Adrenal gland (tissue), 12 donors: Measurements from ENCODE around the gene FIP1L1. TPM values are rescaled to one million over a fixed set of nuclear protein-coding genes. Genes with fewer than 3 reads are reported as not detected.
A peak's percentile ranks its signal among the peaks of the same experiment; 100 is the strongest.
"Not testable (repeated sequence)": the region's sequence is repeated elsewhere in the genome, so short reads cannot be mapped to it uniquely, and the experiment has no call there.

Experiments
- DNase-seq, 7 donors: peaks; one replicate each; pipeline ENCODE4 v3.0.0-alpha.2; 2019 to 2020
- H3K27ac ChIP-seq, 5 donors: fragments of 200-600 bp; sonication (generic) in 4 of 5; 1 replicate in 3 of 5; 2 replicates in 2 of 5; pipeline versions ENCODE4 v1.5.1 to v1.8.0; 2016 to 2020; ENCODE audit warnings: mild to moderate bottlenecking in 1 of 5
- H3K27me3 ChIP-seq: fragments of 200-600 bp; 2 replicates; pipeline ENCODE4 v1.8.0; 2021
- H3K36me3 ChIP-seq, 2 donors: fragments of 200-600 bp; replicated peaks in 1 of 2; 1 replicate in 1 of 2; 2 replicates in 1 of 2; pipeline versions ENCODE4 v1.5.1 to v1.8.0; 2018 to 2022
- H3K4me1 ChIP-seq, 2 donors: fragments of 200-600 bp; replicated peaks in 1 of 2; 1 replicate in 1 of 2; 2 replicates in 1 of 2; pipeline versions ENCODE4 v1.5.1 to v1.8.0; 2018 to 2021
- H3K4me3 ChIP-seq, 4 donors: fragments of 200-600 bp; sonication (generic) in 3 of 4; one replicate each; pipeline ENCODE4 v1.5.1; 2016 to 2018
- H3K9me3 ChIP-seq, 3 donors: fragments of 200-600 bp; sonication (generic) in 1 of 3; replicated peaks in 1 of 3; 1 replicate in 2 of 3; 2 replicates in 1 of 3; pipeline versions ENCODE4 v1.5.1 to v1.8.0; 2016 to 2021
- POLR2A ChIP-seq, 2 donors: fragments of 450-650 bp; IDR thresholded peaks; one replicate each; pipeline ENCODE4 v1.6.1; 2017; ENCODE audit warnings: antibody characterized with exemption in 2 of 2, mild to moderate bottlenecking in 2 of 2, moderate library complexity in 1 of 2
- WGBS, 4 donors: extraction: QIAGEN DNeasy Blood & Tissue Kit in 2 of 4; methylation state at CpG; one replicate each; pipeline versions ENCODE4 v1.1.5 to v1.1.7; 2013 to 2017; 5-methylcytosine and 5-hydroxymethylcytosine counted together
- intact Hi-C, 2 donors: fragments of 100-400 bp; cut with DNase I; formaldehyde crosslinking; loops; one replicate each; pipeline versions ENCODE4 v1.14.1 to v1.15.0; 2022 to 2023
- polyA plus RNA-seq, 3 donors: library from polyadenylated mRNA; stranded (reverse); fragments of 200-250 nt in 2 of 3; fragments of 350-450 nt in 1 of 3; fragmentation: Illumina TruSeq in 1 of 3; extraction: RNeasy Lipid Tissue Mini Kit (QIAGEN cat#74804) in 1 of 3; gene quantifications; one replicate each; pipeline ENCODE4 v1.2.3, GENCODE V29; 2013 to 2014
- total RNA-seq, 9 donors: library from RNA; depleted of rRNA in 4 of 9; stranded (reverse); fragments of >200 nt in 4 of 9; fragments of 120-200 nt in 1 of 9; fragmentation: NEBNext Ultra II Directional in 1 of 9; extraction: Animal tissue kit (Norgen Biotek cat#: 25700) in 1 of 9; gene quantifications; one replicate each; pipeline versions ENCODE4 v1.1.0 to v1.2.4, GENCODE V29; 2013 to 2023
- TF ChIP-seq, protein P1 (sequence below), 6 experiments: fragments of 450-650 bp in 4 of 6; fragments of 200-600 bp in 2 of 6; sonication (generic) in 1 of 6; IDR thresholded peaks; 1 replicate in 5 of 6; 2 replicates in 1 of 6; pipeline versions ENCODE4 v1.5.1 to v1.8.0; 2016 to 2021; ENCODE audit warnings: antibody characterized with exemption in 6 of 6, mild to moderate bottlenecking in 2 of 6, moderate library complexity in 1 of 6
- donor health status: healthy with polysubstance abuse.
- donor health status: Bipolar disorder and iron deficiency.
- donor health status: DM: yes; HTN: yes; CAD: no.
- donor health status: DM: no; HTN: no; CAD: no.
- donor health status: DM: no; HTN: no; CAD: no.
- donor health status: DM: yes; HTN: yes; CAD: no.

Gene FIP1L1
- total and polyA plus RNA-seq, 12 donors, result 28.5 to 77.9 (median 62.9) TPM

DNA sequence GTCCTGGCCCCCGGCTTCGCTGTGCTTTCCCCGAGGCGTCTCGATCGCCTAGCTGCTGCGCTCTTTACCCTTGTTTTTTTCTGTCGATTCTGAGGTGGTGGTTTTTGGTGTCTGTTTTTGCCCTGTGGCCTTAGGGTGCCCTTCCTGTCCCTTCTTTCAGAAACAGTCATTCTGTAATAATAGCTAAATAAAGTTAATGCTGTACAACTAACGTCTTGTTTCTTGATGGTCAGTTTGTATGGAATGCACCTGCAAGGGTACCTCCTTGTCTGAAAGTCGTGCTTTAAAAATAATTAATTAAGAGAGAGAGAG lies 686 bp downstream of the FIP1L1 start:
- intact Hi-C loops, result no loop called here
- WGBS, 4 donors, result 0 to 1% (median 1%) methylated on average over 7 to 10 of the region's 10 CpGs

DNA sequence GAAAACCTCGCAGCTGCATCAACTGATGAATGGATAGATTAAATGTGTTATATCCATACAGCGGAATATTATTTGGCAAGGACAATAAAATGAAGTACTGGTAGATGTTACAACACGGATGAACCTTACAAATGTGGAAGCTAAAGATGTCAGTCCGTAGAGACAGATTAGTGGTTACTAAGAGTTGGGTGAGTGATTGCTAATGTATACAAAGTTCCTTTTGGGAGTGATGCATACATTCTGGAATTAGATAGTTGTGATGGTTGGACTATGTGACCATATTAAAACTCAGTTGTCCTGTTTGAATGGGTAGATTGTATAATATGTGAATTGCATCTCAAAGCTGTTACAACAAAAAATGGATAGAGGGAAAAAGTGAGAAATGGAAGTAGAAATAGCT lies 2.8 kb downstream of the FIP1L1 start:
- H3K9me3 ChIP-seq, result no peaks in the 10 kb centered on the region
- TF ChIP-seq, protein P1, sequence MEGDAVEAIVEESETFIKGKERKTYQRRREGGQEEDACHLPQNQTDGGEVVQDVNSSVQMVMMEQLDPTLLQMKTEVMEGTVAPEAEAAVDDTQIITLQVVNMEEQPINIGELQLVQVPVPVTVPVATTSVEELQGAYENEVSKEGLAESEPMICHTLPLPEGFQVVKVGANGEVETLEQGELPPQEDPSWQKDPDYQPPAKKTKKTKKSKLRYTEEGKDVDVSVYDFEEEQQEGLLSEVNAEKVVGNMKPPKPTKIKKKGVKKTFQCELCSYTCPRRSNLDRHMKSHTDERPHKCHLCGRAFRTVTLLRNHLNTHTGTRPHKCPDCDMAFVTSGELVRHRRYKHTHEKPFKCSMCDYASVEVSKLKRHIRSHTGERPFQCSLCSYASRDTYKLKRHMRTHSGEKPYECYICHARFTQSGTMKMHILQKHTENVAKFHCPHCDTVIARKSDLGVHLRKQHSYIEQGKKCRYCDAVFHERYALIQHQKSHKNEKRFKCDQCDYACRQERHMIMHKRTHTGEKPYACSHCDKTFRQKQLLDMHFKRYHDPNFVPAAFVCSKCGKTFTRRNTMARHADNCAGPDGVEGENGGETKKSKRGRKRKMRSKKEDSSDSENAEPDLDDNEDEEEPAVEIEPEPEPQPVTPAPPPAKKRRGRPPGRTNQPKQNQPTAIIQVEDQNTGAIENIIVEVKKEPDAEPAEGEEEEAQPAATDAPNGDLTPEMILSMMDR (IDR thresholded peaks at IDR 0.05), result no peak
- TF ChIP-seq POLR2A (IDR thresholded peaks at IDR 0.05), result no peak
- DNase-seq, result no peak
- H3K36me3 ChIP-seq, result peaks cover 0 to 29% of the 10 kb centered on the region in 2 donors
- no peak overlapping the region for H3K27ac ChIP-seq
- H3K4me1 ChIP-seq, result peaks cover 16 to 36% of the 10 kb centered on the region in 2 donors
- H3K27me3 ChIP-seq, result no peaks in the 10 kb centered on the region
- WGBS, 4 donors, result 90 to 93% (median 92%) methylated on average over 4 of the region's 4 CpGs
- intact Hi-C loops, result no loop called here
- H3K4me3 ChIP-seq, result no peak overlapping the region

More for the DNA sequence above, 686 bp downstream of the FIP1L1 start:
- Histone ChIP-seq H3K4me1 (peaks cover 16 to 36% of the 10 kb centered on the region in 2 donors), H3K27me3 (no peaks in the 10 kb centered on the region), H3K36me3 (peaks cover 0 to 8% of the 10 kb centered on the region in 2 donors), H3K4me3 (peak overlapping the region; percentile 60 to 95 (median 76)), H3K27ac (peak overlapping the region in 4 of 5 donors; percentile 76 to 89 (median 82)), H3K9me3 (no peaks in the 10 kb centered on the region)
- DNase-seq, result no peak
- no peak for TF ChIP-seq POLR2A (IDR thresholded peaks at IDR 0.05)
- TF ChIP-seq, protein P1 (IDR thresholded peaks at IDR 0.05), result no peak

DNA sequence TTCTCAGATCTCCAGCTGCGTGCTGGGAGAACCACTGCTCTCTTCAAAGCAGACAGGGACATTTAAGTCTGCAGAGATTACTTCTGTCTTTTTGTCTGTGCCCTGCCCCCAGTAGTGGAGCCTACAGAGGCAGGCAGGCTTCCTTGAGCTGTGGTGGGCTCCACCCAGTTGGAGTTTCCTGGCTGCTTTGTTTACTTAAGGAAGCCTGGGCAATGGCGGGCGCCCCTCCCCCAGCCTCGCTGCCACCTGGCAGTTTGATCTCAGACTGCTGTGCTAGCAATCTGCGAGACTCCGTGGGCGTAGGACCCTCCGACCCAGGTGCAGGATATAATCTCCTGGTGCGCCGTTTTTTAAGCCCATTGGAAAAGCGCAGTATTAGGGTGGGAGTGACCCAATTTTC lies 32.0 kb downstream of the FIP1L1 start:
- 97 to 100% (median 98%) methylated on average over 9 to 11 of the region's 11 CpGs for WGBS, 4 donors

DNA sequence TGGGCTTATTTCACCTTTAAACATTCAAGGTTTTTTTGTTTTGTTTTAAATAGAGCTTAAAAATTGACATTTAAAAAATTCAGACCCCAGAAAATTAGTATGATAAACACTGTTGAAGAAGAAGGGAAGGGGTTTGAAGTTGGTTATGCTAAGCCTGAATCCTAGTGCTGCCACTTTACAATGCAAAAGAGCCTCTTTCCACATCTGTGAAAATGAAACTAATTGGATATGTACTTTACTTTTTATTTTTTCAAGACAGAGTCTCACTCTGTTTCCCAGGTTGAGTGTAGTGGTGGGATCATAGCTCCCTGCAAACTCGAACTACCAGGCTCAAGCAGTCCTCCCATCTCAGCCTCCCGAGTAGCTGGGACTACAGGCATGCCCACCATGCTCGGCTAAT lies 41.8 kb downstream of the FIP1L1 start:
- TF ChIP-seq, protein P1 (IDR thresholded peaks at IDR 0.05), result no peak
- TF ChIP-seq POLR2A (IDR thresholded peaks at IDR 0.05), result no peak
- Histone ChIP-seq H3K9me3 (no peaks in the 10 kb centered on the region), H3K27ac (no peak overlapping the region), H3K4me3 (no peak overlapping the region), H3K36me3 (no peaks in the 10 kb centered on the region), H3K4me1 (peaks cover 0 to 4% of the 10 kb centered on the region in 2 donors), H3K27me3 (no peaks in the 10 kb centered on the region)
- WGBS, 4 donors, result 96 to 98% (median 97%) methylated on average over 3 of the region's 3 CpGs
- intact Hi-C loops, result no loop called here
- no peak for DNase-seq

More for the DNA sequence above, 32.0 kb downstream of the FIP1L1 start:
- intact Hi-C loops, H3K36me3 ChIP-seq, DNase-seq, H3K4me3 ChIP-seq, H3K27me3 ChIP-seq, H3K9me3 ChIP-seq, H3K27ac ChIP-seq: not testable (repeated sequence)
- H3K4me1 ChIP-seq, result peaks cover 9 to 14% of the 10 kb centered on the region in 2 donors

DNA sequence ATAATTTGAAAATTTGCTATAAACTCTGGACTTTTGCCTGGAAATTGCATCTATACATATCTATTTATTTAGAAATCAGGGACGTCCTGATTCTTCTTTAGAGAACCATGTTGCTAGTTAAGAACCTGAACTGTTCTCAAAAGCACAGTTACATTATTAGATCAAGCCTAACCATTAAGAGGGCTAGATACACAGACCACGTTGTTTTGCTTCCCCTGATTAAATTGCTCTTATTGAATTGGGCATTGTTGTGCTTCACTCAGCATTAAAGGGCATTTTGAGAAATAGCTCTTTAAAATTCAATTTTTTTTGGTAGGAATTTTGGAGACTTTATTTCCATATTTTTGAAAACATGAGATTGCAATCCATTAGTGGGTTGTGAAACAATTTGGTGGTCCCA lies 44.4 kb downstream of the FIP1L1 start:
- intact Hi-C loops, result no loop called here
- no peak overlapping the region for H3K27ac ChIP-seq
- 90 to 98% (median 93%) methylated on average over 2 of the region's 2 CpGs for WGBS, 4 donors
- no peak for TF ChIP-seq POLR2A (IDR thresholded peaks at IDR 0.05)
- TF ChIP-seq, protein P1 (IDR thresholded peaks at IDR 0.05), result no peak
- H3K36me3 ChIP-seq, result no peaks in the 10 kb centered on the region
- H3K9me3 ChIP-seq, result no peaks in the 10 kb centered on the region
- H3K27me3 ChIP-seq, result no peaks in the 10 kb centered on the region
- peaks cover 0 to 11% of the 10 kb centered on the region in 2 donors for H3K4me1 ChIP-seq
- no peak for DNase-seq
- no peak overlapping the region for H3K4me3 ChIP-seq
